ENCODE data around the gene KRTAP12-4. TPM values are rescaled to one million over a fixed set of nuclear protein-coding genes. Genes with fewer than 3 reads are reported as not detected.

Gene KRTAP12-4
- total and polyA plus RNA-seq, 9 of the 15 experiments (the other 6 are each of a cell fraction or from before 2014, with no cell fraction given), result not detected

GRCh38 chr21:44658541-44658910, 4.1 kb upstream of the KRTAP12-4 start (continued):
- TF ChIP-seq, protein P1, sequence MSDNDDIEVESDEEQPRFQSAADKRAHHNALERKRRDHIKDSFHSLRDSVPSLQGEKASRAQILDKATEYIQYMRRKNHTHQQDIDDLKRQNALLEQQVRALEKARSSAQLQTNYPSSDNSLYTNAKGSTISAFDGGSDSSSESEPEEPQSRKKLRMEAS (CRISPR knock-in tag; IDR thresholded peaks at IDR 0.05), result no peak
- TF ChIP-seq ZNF197 (CRISPR knock-in tag; IDR thresholded peaks at IDR 0.05; ENCODE audit: low read depth) (no peak), FOXA3 (CRISPR knock-in tag; conservative IDR thresholded peaks at IDR 0.05 in 1 of 2, IDR thresholded peaks at IDR 0.05 in 1 of 2) (no peak), ZNF146 (CRISPR knock-in tag; IDR thresholded peaks at IDR 0.05; ENCODE audit: unreplicated experiment) (no peak), THRAP3 (IDR thresholded peaks at IDR 0.05; ENCODE audit: borderline replicate concordance) (no peak), TAL1 (IDR thresholded peaks at IDR 0.05) (no peak), CEBPZ (IDR thresholded peaks at IDR 0.05; ENCODE audit: borderline replicate concordance, low read depth, low read length) (no peak), ZNF778 (CRISPR knock-in tag; IDR thresholded peaks at IDR 0.05) (no peak)
